KOPT-K1 (cell line): ENCODE measurements around the gene GPRC6A.

ENCODE experiments used
- H3K27ac ChIP-seq: fragments of 200-600 bp; sonication (generic); 2 replicates; pipeline ENCODE4 v1.5.1; 2016; ENCODE audit warnings: antibody characterized with exemption, mild to moderate bottlenecking, low read depth, low read length; ENCODE audit not compliant: poor library complexity, severe bottlenecking
- H3K36me3 ChIP-seq: fragments of 200-600 bp; sonication (generic); 2 replicates; pipeline ENCODE4 v1.5.1; 2017; ENCODE audit warnings: antibody characterized with exemption, mild to moderate bottlenecking, low read length, moderate library complexity; ENCODE audit not compliant: insufficient read depth
- H3K9me3 ChIP-seq: fragments of 200-600 bp; sonication (generic); 2 replicates; pipeline ENCODE4 v1.5.1; 2017; ENCODE audit warnings: antibody characterized with exemption, low read length, mild to moderate bottlenecking; ENCODE audit not compliant: insufficient read depth, poor library complexity, severe bottlenecking

Gene GPRC6A

GRCh38 chr6:116812051-116812650 is 16.7 kb downstream of the GPRC6A start:
- Histone ChIP-seq H3K36me3 (no peaks in the 10 kb centered on the region), H3K27ac (no peak overlapping the region), H3K9me3 (no peaks in the 10 kb centered on the region)

GRCh38 chr6:116801971-116802370 is 26.9 kb downstream of the GPRC6A start:
- no peaks in the 10 kb centered on the region for H3K9me3 ChIP-seq
- H3K27ac ChIP-seq = no peak overlapping the region
- no peaks in the 10 kb centered on the region for H3K36me3 ChIP-seq

- H3K36me3 ChIP-seq = no peaks in the 10 kb centered on the region
- H3K9me3 ChIP-seq = no peaks in the 10 kb centered on the region
- no peak overlapping the region for H3K27ac ChIP-seq
Observed at GRCh38 chr6:116799945-116800344, 28.9 kb downstream of the GPRC6A start.

- H3K9me3 ChIP-seq = no peaks in the 10 kb centered on the region
- no peaks in the 10 kb centered on the region for H3K36me3 ChIP-seq
- H3K27ac ChIP-seq = no peak overlapping the region
Observed at GRCh38 chr6:116797585-116797984, 31.3 kb downstream of the GPRC6A start.

- Histone ChIP-seq H3K36me3 (no peaks in the 10 kb centered on the region), H3K27ac (no peak overlapping the region), H3K9me3 (no peaks in the 10 kb centered on the region)
Observed at GRCh38 chr6:116793224-116793623, 35.7 kb downstream of the GPRC6A start.

GRCh38 chr6:116783852-116784251 is 45.0 kb downstream of the GPRC6A start:
- H3K36me3 ChIP-seq = no peaks in the 10 kb centered on the region
- no peaks in the 10 kb centered on the region for H3K9me3 ChIP-seq
- H3K27ac ChIP-seq = no peak overlapping the region

- no peak overlapping the region for H3K27ac ChIP-seq
- no peaks in the 10 kb centered on the region for H3K36me3 ChIP-seq
- no peaks in the 10 kb centered on the region for H3K9me3 ChIP-seq
Observed at GRCh38 chr6:116779573-116780164, 49.2 kb downstream of the GPRC6A start.

GRCh38 chr6:116773886-116774285 is 55.0 kb downstream of the GPRC6A start:
- Histone ChIP-seq H3K27ac (no peak overlapping the region), H3K36me3 (no peaks in the 10 kb centered on the region), H3K9me3 (no peaks in the 10 kb centered on the region)

GRCh38 chr6:116772450-116772849 is 56.4 kb downstream of the GPRC6A start:
- H3K36me3 ChIP-seq = no peaks in the 10 kb centered on the region
- H3K9me3 ChIP-seq = no peaks in the 10 kb centered on the region
- H3K27ac ChIP-seq = no peak overlapping the region

- H3K36me3 ChIP-seq = no peaks in the 10 kb centered on the region
- H3K27ac ChIP-seq = no peak overlapping the region
- no peaks in the 10 kb centered on the region for H3K9me3 ChIP-seq
Observed at GRCh38 chr6:116767715-116768114, 61.2 kb downstream of the GPRC6A start.

GRCh38 chr6:116766506-116767176 is 62.2 kb downstream of the GPRC6A start:
- Histone ChIP-seq H3K27ac (no peak overlapping the region), H3K36me3 (no peaks in the 10 kb centered on the region), H3K9me3 (no peaks in the 10 kb centered on the region)

GRCh38 chr6:116764961-116765841 is 63.7 kb downstream of the GPRC6A start, which contains the start of gene FAM162B:
Gene FAM162B, minus strand, starts transcription at chr6:116765719. Its CDS starts 143 bp downstream, at chr6:116765576.
- Histone ChIP-seq H3K9me3 (no peaks in the 10 kb centered on the region), H3K27ac (no peak within 1 kb of the TSS), H3K36me3 (no peaks in the 10 kb centered on the region)

- Histone ChIP-seq H3K36me3 (no peaks in the 10 kb centered on the region), H3K27ac (no peak overlapping the region), H3K9me3 (no peaks in the 10 kb centered on the region)
Observed at GRCh38 chr6:116764629-116764960, 64.3 kb downstream of the GPRC6A start.

GRCh38 chr6:116763906-116764628 is 64.8 kb downstream of the GPRC6A start:
- H3K27ac ChIP-seq = no peak overlapping the region

More at GRCh38 chr6:116763906-116764628, 64.8 kb downstream of the GPRC6A start:
- Histone ChIP-seq H3K36me3 (no peaks in the 10 kb centered on the region), H3K9me3 (no peaks in the 10 kb centered on the region)
